Stimulated activated CD4-positive, alpha-beta T cell treated with anti-CD3 and anti-CD28 coated beads, Interleukin-4, amount 100 ng/mL, for 4 hours (primary cell): ENCODE measurements around the gene SH3GL3.

Source experiments
- DNase-seq, 2 experiments: peaks; one replicate each; pipeline ENCODE4 v3.0.0-alpha.2; 2020

SH3GL3 gene

GRCh38 chr15:83570756-83571155 is 123.6 kb downstream of the SH3GL3 start:
- no peak for DNase-seq

- DNase-seq, result no peak
Observed at GRCh38 chr15:83571820-83572707, 124.9 kb downstream of the SH3GL3 start.

- no peak for DNase-seq
Observed at GRCh38 chr15:83574345-83574744, 127.2 kb downstream of the SH3GL3 start.

GRCh38 chr15:83578691-83579090 is 131.6 kb downstream of the SH3GL3 start:
- DNase-seq, result no peak

- DNase-seq, result no peak
Observed at GRCh38 chr15:83581381-83581780, 134.2 kb downstream of the SH3GL3 start.

- no peak for DNase-seq
Observed at GRCh38 chr15:83582381-83582780, 135.2 kb downstream of the SH3GL3 start.

GRCh38 chr15:83585601-83586335 is 138.6 kb downstream of the SH3GL3 start:
- DNase-seq, result no peak

GRCh38 chr15:83587091-83587490 is 139.9 kb downstream of the SH3GL3 start:
- DNase-seq, result no peak

- DNase-seq, result no peak
Observed at GRCh38 chr15:83588441-83588840, 141.3 kb downstream of the SH3GL3 start.

GRCh38 chr15:83592370-83593040 is 145.4 kb downstream of the SH3GL3 start:
- no peak for DNase-seq

- DNase-seq, result no peak
Observed at GRCh38 chr15:83595191-83595590, 148.1 kb downstream of the SH3GL3 start.

GRCh38 chr15:83598031-83598430 is 150.9 kb downstream of the SH3GL3 start:
- no peak for DNase-seq

GRCh38 chr15:83602021-83602420 is 154.9 kb downstream of the SH3GL3 start:
- no peak for DNase-seq

GRCh38 chr15:83604549-83604948 is 157.4 kb downstream of the SH3GL3 start:
- DNase-seq, result no peak

- DNase-seq, result no peak
Observed at GRCh38 chr15:83605111-83605945, 158.2 kb downstream of the SH3GL3 start.

GRCh38 chr15:83610132-83610531 is 163.0 kb downstream of the SH3GL3 start:
- no peak for DNase-seq

- DNase-seq, result no peak
Observed at GRCh38 chr15:83610901-83611685, 164.0 kb downstream of the SH3GL3 start.

- DNase-seq, result no peak
Observed at GRCh38 chr15:83612226-83612625, 165.1 kb downstream of the SH3GL3 start.

- no peak for DNase-seq
Observed at GRCh38 chr15:83612898-83613635, 165.9 kb downstream of the SH3GL3 start.

- DNase-seq, result no peak
Observed at GRCh38 chr15:83613714-83614113, 166.6 kb downstream of the SH3GL3 start.

- DNase-seq, result no peak
Observed at GRCh38 chr15:83616840-83617239, 169.7 kb downstream of the SH3GL3 start.
